Measurements from ENCODE around the gene SLC35E4. TPM values are rescaled to one million over a fixed set of nuclear protein-coding genes. Genes with fewer than 3 reads are reported as not detected.

The SLC35E4 gene
- total and polyA plus RNA-seq, 2 experiments from 2014 or later, result 2.6 to 11.3 TPM

DNA sequence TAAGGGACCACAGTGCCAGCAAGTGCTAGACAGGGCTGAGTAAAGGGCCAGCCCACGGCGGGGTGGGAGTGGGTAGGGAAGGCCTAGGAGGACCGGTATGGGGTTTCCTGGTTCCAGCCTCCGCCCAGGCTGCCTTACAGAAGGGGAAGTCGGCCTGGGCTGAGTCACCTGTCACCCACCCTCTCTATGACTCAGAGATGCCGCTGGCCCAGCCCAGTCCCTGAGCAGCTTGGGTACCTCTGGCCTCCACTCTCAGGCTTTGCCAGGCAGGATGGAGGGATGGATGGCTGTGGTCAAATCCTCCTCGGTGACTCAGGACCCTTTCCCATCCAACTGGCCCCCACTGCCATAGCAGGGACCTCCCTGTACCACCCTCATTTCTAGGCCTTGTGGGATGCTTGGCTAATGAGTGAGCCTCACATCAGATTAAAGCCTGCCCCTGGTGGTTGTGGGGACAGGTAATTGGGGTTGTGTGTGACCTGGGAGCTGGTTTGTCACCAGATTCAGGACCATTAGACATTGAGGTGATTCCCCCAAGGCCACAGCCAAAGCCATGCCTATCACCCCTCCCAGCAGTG is 13.9 kb downstream of the SLC35E4 start:
- no peak overlapping the region for H3K4me3 ChIP-seq
- no peak overlapping the region for H3K27ac ChIP-seq (ENCODE audit: low read depth)
- H3F3A ChIP-seq (replicated peaks; ENCODE audit: low read depth), result no peaks in the 10 kb centered on the region
- no peaks in the 10 kb centered on the region for H3K79me2 ChIP-seq (replicated peaks; ENCODE audit: insufficient read depth)
- no peak for DNase-seq (ENCODE audit: low spot score)
- Mint-ChIP-seq H3K4me1 (peaks cover 5% of the 10 kb centered on the region; the same call in 2 of the 3 replicates), H3K4me3 (no peak overlapping the region), H3K36me3 (ENCODE audit: low read depth) (0 out of 3 replicates have a peak, but pooled peaks cover under 1% of the 10 kb centered on the region), H3K27me3 (ENCODE audit: insufficient read depth, low read depth, poor library complexity) (peaks cover 13% of the 10 kb centered on the region), H3K27ac (no peak overlapping the region), H3K9me3 (no peaks in the 10 kb centered on the region; the same call in 2 of the 3 replicates)
- H3K4me2 ChIP-seq, result no peak overlapping the region
- no peak overlapping the region for H2AFZ ChIP-seq
- no peaks in the 10 kb centered on the region for H3K27me3 ChIP-seq (ENCODE audit: insufficient read depth)
- no peaks in the 10 kb centered on the region for H3K4me1 ChIP-seq (ENCODE audit: insufficient read depth)
- no peak for ATAC-seq
- no peaks in the 10 kb centered on the region for H4K20me1 ChIP-seq (replicated peaks; ENCODE audit: insufficient read depth)
- H3K9me2 ChIP-seq (ENCODE audit: insufficient read depth), result no peaks in the 10 kb centered on the region
- H3K36me3 ChIP-seq (ENCODE audit: insufficient read depth), result no peaks in the 10 kb centered on the region; the same call in 1 of the 2 replicates
- TF ChIP-seq NANOG (IDR thresholded peaks at IDR 0.05; ENCODE audit: borderline replicate concordance) (no peak), POLR2AphosphoS5 (IDR thresholded peaks at IDR 0.05; ENCODE audit: low read depth) (no peak), ZNF462 (CRISPR knock-in tag; IDR thresholded peaks at IDR 0.05) (no peak), STAT1 (IDR thresholded peaks at IDR 0.05; ENCODE audit: unreplicated experiment) (no peak)
- TF ChIP-seq, protein P1, sequence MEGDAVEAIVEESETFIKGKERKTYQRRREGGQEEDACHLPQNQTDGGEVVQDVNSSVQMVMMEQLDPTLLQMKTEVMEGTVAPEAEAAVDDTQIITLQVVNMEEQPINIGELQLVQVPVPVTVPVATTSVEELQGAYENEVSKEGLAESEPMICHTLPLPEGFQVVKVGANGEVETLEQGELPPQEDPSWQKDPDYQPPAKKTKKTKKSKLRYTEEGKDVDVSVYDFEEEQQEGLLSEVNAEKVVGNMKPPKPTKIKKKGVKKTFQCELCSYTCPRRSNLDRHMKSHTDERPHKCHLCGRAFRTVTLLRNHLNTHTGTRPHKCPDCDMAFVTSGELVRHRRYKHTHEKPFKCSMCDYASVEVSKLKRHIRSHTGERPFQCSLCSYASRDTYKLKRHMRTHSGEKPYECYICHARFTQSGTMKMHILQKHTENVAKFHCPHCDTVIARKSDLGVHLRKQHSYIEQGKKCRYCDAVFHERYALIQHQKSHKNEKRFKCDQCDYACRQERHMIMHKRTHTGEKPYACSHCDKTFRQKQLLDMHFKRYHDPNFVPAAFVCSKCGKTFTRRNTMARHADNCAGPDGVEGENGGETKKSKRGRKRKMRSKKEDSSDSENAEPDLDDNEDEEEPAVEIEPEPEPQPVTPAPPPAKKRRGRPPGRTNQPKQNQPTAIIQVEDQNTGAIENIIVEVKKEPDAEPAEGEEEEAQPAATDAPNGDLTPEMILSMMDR (conservative IDR thresholded peaks at IDR 0.05; ENCODE audit: low read depth in 2 of 2), result no peak
- TF ChIP-seq, protein P2, sequence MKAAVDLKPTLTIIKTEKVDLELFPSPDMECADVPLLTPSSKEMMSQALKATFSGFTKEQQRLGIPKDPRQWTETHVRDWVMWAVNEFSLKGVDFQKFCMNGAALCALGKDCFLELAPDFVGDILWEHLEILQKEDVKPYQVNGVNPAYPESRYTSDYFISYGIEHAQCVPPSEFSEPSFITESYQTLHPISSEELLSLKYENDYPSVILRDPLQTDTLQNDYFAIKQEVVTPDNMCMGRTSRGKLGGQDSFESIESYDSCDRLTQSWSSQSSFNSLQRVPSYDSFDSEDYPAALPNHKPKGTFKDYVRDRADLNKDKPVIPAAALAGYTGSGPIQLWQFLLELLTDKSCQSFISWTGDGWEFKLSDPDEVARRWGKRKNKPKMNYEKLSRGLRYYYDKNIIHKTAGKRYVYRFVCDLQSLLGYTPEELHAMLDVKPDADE (IDR thresholded peaks at IDR 0.05), result no peak
